OCI-LY7 (cell line): ENCODE measurements around the gene AK5.

Source experiments
- EZH2phosphoT487 ChIP-seq: fragments of 200-600 bp; sonication (generic); IDR thresholded peaks from 2 replicates; pipeline ENCODE4 v1.6.1; 2018; ENCODE audit warnings: low read depth, borderline replicate concordance, mild to moderate bottlenecking, mixed run types, antibody characterized with exemption, low read length, moderate library complexity, mixed read lengths
- TF ChIP-seq, protein P1 (sequence below): fragments of 200-600 bp; sonication (generic); conservative IDR thresholded peaks from 2 replicates; pipeline ENCODE4 v1.5.1; 2014; ENCODE audit warnings: mild to moderate bottlenecking, antibody characterized with exemption, low read length, moderate library complexity, mixed read lengths

DNA sequence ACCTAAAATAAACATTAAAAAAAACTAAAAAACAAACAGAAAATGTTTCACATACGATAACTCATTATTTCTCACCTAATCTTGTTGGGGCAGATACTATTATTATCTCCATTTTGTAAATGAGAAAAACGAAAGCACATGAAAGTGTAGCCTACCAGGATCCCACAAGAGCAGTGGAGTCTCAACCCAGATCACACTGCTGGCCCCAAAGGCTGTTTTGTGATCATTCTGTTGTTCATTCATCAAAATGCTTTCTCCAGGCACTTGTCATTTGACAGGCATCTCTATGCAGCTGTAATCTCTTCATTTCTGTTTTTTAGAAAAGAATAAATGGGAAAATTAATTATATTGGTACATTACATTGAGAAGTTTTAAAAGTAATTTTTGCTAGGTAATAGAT lies 67.5 kb downstream of the AK5 start:
- TF ChIP-seq, protein P1, sequence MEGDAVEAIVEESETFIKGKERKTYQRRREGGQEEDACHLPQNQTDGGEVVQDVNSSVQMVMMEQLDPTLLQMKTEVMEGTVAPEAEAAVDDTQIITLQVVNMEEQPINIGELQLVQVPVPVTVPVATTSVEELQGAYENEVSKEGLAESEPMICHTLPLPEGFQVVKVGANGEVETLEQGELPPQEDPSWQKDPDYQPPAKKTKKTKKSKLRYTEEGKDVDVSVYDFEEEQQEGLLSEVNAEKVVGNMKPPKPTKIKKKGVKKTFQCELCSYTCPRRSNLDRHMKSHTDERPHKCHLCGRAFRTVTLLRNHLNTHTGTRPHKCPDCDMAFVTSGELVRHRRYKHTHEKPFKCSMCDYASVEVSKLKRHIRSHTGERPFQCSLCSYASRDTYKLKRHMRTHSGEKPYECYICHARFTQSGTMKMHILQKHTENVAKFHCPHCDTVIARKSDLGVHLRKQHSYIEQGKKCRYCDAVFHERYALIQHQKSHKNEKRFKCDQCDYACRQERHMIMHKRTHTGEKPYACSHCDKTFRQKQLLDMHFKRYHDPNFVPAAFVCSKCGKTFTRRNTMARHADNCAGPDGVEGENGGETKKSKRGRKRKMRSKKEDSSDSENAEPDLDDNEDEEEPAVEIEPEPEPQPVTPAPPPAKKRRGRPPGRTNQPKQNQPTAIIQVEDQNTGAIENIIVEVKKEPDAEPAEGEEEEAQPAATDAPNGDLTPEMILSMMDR, result no peak
- no peak for TF ChIP-seq EZH2phosphoT487
